HAP-1 (cell line): Measurements from ENCODE around the gene TAF4.
A peak's percentile ranks its signal among the peaks of the same experiment; 100 is the strongest.

ENCODE experiments used
- DNase-seq, 2 experiments: peaks; one replicate each; pipeline ENCODE4 v3.0.0-alpha.2; 2016 to 2020; ENCODE audit warnings: low spot score in 2 of 2
- H3K27me3 ChIP-seq: fragments of 250-450 bp; sonication (Bioruptor Pico); 2 replicates; pipeline ENCODE4 v1.5.1; 2020; ENCODE audit warnings: low read depth, mild to moderate bottlenecking, moderate library complexity
- H3K36me3 ChIP-seq: fragments of 250-450 bp; sonication (Bioruptor Pico); replicated peaks from 2 replicates; pipeline ENCODE4 v1.5.1; 2020; ENCODE audit warnings: mild to moderate bottlenecking
- H3K4me1 ChIP-seq: fragments of 250-450 bp; sonication (Bioruptor Pico); 2 replicates; pipeline ENCODE4 v1.5.1; 2020; ENCODE audit warnings: mild to moderate bottlenecking
- H3K4me3 ChIP-seq: fragments of 250-450 bp; sonication (Bioruptor Pico); 2 replicates; pipeline ENCODE4 v1.5.1; 2020; ENCODE audit warnings: mild to moderate bottlenecking, moderate library complexity
- H3K9me3 ChIP-seq: fragments of 250-450 bp; sonication (Bioruptor Pico); 2 replicates; pipeline ENCODE4 v1.5.1; 2020; ENCODE audit warnings: mild to moderate bottlenecking, moderate library complexity
- in situ Hi-C: fragments of 300-500 bp; cut with MboI; formaldehyde crosslinking; loops from 3 replicates; pipeline ENCODE4 v1.14.3; 2020; ENCODE audit warnings: low sequenced_read_pairs, inconsistent platforms, mixed read lengths

The TAF4 gene

GRCh38 chr20:61958773-61959700 lies 106.6 kb downstream of the TAF4 start:
- Histone ChIP-seq H3K36me3 (no peaks in the 10 kb centered on the region), H3K27me3 (no peaks in the 10 kb centered on the region), H3K4me1 (no peaks in the 10 kb centered on the region), H3K4me3 (no peak overlapping the region), H3K9me3 (no peaks in the 10 kb centered on the region)
- DNase-seq: peak in 1 of 2 experiments; percentile 7
- in situ Hi-C loops: no loop called here

GRCh38 chr20:61957961-61958715 lies 107.5 kb downstream of the TAF4 start:
- peak in 1 of 2 experiments; percentile 3 for DNase-seq
- Histone ChIP-seq H3K36me3 (no peaks in the 10 kb centered on the region), H3K4me1 (no peaks in the 10 kb centered on the region), H3K27me3 (no peaks in the 10 kb centered on the region), H3K4me3 (no peak overlapping the region), H3K9me3 (no peaks in the 10 kb centered on the region)
- in situ Hi-C loops: no loop called here

- peak; percentile 6 to 14 for DNase-seq
Measured at GRCh38 chr20:61956396-61957342, 109.0 kb downstream of the TAF4 start.

GRCh38 chr20:61955668-61956395 lies 109.8 kb downstream of the TAF4 start:
- DNase-seq: no peak
- H3K36me3 ChIP-seq: no peaks in the 10 kb centered on the region
- no peaks in the 10 kb centered on the region for H3K27me3 ChIP-seq
- H3K4me3 ChIP-seq: no peak overlapping the region
- no peaks in the 10 kb centered on the region for H3K9me3 ChIP-seq
- no peaks in the 10 kb centered on the region for H3K4me1 ChIP-seq
- in situ Hi-C loops: no loop called here

More at GRCh38 chr20:61956396-61957342, 109.0 kb downstream of the TAF4 start:
- no peaks in the 10 kb centered on the region for H3K4me1 ChIP-seq
- no peaks in the 10 kb centered on the region for H3K36me3 ChIP-seq
- in situ Hi-C loops: no loop called here
- H3K27me3 ChIP-seq: no peaks in the 10 kb centered on the region
- no peaks in the 10 kb centered on the region for H3K9me3 ChIP-seq
- H3K4me3 ChIP-seq: no peak overlapping the region

GRCh38 chr20:61954276-61955021 lies 111.2 kb downstream of the TAF4 start:
- in situ Hi-C loops: no loop called here
- no peaks in the 10 kb centered on the region for H3K4me1 ChIP-seq
- H3K9me3 ChIP-seq: no peaks in the 10 kb centered on the region
- peak in 1 of 2 experiments; percentile 6 for DNase-seq
- H3K4me3 ChIP-seq: no peak overlapping the region
- H3K27me3 ChIP-seq: no peaks in the 10 kb centered on the region
- no peaks in the 10 kb centered on the region for H3K36me3 ChIP-seq

GRCh38 chr20:61953037-61954021 lies 112.4 kb downstream of the TAF4 start:
- Histone ChIP-seq H3K36me3 (no peaks in the 10 kb centered on the region), H3K4me1 (no peaks in the 10 kb centered on the region), H3K9me3 (no peaks in the 10 kb centered on the region), H3K4me3 (no peak overlapping the region), H3K27me3 (no peaks in the 10 kb centered on the region)
- in situ Hi-C loops: no loop called here
- DNase-seq: peak in 1 of 2 experiments; percentile 4

- in situ Hi-C loops: no loop called here
Measured at GRCh38 chr20:61951695-61952533, 113.8 kb downstream of the TAF4 start.

GRCh38 chr20:61950641-61951071 lies 115.0 kb downstream of the TAF4 start:
- DNase-seq: no peak
- in situ Hi-C loops: no loop called here
- H3K4me1 ChIP-seq: no peaks in the 10 kb centered on the region

More at GRCh38 chr20:61951695-61952533, 113.8 kb downstream of the TAF4 start:
- no peaks in the 10 kb centered on the region for H3K4me1 ChIP-seq
- H3K27me3 ChIP-seq: no peaks in the 10 kb centered on the region
- H3K9me3 ChIP-seq: no peaks in the 10 kb centered on the region
- DNase-seq: peak in 1 of 2 experiments; percentile 61
- no peak overlapping the region for H3K4me3 ChIP-seq
- no peaks in the 10 kb centered on the region for H3K36me3 ChIP-seq

GRCh38 chr20:61949714-61950640 lies 115.7 kb downstream of the TAF4 start:
- no peaks in the 10 kb centered on the region for H3K4me1 ChIP-seq
- H3K27me3 ChIP-seq: no peaks in the 10 kb centered on the region
- no peaks in the 10 kb centered on the region for H3K9me3 ChIP-seq
- H3K4me3 ChIP-seq: no peak overlapping the region
- DNase-seq: peak in 1 of 2 experiments; percentile 6
- in situ Hi-C loops: no loop called here
- no peaks in the 10 kb centered on the region for H3K36me3 ChIP-seq

More at GRCh38 chr20:61950641-61951071, 115.0 kb downstream of the TAF4 start:
- Histone ChIP-seq H3K36me3 (no peaks in the 10 kb centered on the region), H3K4me3 (no peak overlapping the region), H3K27me3 (no peaks in the 10 kb centered on the region), H3K9me3 (no peaks in the 10 kb centered on the region)

GRCh38 chr20:61949363-61949713 lies 116.3 kb downstream of the TAF4 start:
- in situ Hi-C loops: no loop called here
- no peaks in the 10 kb centered on the region for H3K9me3 ChIP-seq
- H3K27me3 ChIP-seq: no peaks in the 10 kb centered on the region
- no peaks in the 10 kb centered on the region for H3K4me1 ChIP-seq
- DNase-seq: no peak
- H3K36me3 ChIP-seq: no peaks in the 10 kb centered on the region
- no peak overlapping the region for H3K4me3 ChIP-seq
